Measurements from ENCODE around the gene RGS6.

The RGS6 gene

DNA sequence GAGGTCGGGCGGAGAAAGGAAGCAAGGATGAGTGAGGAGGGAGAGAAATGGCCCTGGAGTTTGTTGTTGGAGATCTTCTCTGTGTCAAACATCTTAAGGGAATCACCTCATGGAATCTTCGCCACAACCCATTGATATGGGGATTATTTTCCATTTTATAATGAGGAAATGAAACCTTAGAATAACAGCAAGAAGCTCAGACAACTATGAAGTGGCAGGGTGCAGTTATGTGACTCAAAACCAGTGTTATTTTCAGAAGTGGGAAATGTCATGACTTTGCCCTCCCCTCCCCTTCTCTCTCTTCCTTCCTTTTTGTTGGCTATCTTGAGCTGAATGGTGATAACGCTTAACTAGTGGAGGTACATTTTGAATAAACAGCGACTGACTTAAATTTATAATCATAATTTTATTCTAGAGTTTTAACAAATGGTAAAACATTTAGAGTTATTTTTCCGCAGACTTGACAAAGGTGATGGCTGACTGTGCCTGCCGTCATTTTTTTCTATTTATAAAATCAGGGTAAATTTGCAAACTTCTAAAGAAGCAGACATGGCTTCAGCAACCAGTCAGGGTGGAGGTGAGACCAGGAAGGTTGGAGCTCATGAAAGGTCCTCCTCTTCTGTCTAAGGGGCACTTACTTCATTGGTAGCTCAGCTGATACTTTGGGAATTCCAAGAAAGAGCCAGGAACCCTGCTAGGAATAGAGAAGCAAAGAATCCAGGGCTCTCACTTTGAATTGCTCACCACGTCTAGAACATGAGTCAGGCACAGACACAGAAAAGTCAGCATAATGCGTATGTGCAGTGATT, 232.4 kb downstream of the RGS6 start:
- DNase-seq (ENCODE audit: low read depth), result no peak

DNA sequence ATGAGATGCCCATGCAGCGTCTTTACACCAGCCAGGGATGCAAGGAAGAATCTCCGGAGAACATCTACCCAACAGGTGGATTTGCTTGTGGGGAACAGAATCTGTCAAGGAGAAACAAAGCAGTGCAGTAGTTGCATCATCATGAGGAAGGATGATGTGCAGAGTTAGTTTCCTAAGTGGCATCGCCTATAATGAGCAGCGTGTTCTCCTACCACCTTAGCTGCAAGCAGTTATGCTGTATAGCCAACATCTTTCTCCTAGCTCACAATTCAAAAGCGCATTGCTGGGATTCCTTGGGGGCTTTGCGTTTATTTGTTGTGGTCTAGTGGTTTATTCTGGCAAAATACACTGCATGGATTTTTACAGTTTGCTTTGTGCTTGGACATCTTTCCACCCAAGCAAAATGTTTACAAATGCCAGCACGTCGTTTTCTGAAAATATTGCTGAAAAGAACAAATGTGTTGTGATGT, 233.0 kb downstream of the RGS6 start:
- DNase-seq (ENCODE audit: low read depth), result no peak

DNA sequence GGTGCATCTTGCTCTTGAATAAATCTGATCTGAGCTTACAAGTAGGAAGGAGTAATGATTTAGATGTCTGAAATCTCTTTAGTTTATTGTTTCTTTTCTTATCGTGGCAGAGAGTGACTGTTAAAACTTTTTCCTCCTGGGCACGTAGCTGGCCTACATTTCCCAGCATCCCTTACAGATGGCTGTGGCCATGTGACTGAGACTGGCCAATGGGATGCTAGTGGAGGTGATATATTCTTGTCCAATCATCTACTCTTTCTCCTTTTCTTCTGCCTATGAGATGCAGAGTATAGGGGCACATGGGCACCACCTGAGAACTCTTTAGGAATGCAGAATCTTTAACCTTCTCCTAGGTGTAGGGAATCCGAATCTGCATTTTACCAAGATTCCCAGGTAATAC, 237.3 kb downstream of the RGS6 start:
- DNase-seq (ENCODE audit: low read depth), result no peak

DNA sequence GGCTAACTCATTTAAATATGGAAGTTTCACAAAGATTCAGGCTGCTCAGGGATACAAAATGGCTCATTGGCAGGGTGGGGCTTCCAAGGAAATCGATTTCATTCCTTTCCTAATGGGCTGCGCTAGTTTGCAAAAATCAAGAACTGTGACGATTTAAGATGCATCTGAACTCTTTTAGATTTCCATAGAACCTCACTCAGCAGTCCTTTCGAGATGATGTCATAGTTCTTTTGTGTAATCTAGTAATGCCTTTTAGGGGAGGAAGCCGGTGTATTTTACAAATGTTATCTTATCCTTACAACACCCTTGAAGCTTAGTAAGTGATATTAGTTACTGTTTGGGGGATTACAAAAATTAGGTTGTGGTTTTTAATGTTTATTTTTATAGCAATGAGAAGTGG, 239.8 kb downstream of the RGS6 start:
- no peak for DNase-seq (ENCODE audit: low read depth)

DNA sequence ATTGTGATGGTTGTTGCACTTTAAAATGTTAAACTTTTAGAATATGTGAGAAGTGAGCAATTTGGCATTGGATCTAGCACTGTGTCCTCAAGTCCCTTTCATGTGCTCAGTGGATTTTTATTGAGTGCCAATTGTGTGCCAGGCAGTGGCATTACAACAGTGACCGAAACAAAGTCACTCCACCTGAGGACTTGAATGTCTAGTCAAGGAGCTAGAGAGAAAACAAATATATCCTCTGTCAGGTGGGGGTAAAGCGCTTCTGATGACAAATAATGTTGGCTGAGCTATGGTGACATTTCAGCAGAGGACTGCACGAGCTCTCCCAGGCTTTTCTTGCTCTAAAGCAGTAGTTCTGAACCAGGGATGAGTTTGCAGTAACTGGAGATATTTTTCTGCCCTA, 240.4 kb downstream of the RGS6 start:
- no peak for DNase-seq (ENCODE audit: low read depth)

DNA sequence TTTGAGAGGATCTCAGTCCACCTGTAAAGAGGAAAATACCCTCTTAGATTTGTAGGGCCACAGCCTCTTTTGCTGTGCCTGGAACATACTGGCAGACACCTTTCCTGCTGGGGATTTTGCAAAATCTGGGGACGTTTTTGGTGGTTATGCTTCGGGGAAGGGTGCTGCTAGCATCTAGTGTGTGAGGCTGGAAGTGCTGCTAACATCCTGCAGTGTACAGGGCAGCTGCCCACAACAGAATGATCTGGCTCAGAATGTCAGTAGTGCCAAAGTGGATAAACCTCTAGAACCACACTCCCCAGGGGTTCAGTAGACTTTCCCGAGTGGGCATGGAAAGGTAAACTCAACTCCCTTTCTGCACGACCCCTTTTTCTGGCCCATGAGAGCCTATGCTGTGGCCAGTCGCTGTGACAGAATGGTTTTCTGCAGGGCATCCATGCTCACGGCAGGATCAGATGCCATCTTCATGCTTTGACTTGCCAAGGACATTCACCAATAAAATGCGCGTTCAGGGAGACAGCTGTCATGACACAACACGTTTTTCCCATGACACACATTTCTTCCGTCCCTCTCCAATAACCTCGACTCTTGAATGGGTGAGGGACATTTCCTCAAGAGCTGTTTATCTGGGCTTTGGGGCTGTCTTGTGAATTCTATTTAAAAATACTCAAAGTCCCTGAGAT, 240.9 kb downstream of the RGS6 start:
- DNase-seq (ENCODE audit: low read depth), result no peak

DNA sequence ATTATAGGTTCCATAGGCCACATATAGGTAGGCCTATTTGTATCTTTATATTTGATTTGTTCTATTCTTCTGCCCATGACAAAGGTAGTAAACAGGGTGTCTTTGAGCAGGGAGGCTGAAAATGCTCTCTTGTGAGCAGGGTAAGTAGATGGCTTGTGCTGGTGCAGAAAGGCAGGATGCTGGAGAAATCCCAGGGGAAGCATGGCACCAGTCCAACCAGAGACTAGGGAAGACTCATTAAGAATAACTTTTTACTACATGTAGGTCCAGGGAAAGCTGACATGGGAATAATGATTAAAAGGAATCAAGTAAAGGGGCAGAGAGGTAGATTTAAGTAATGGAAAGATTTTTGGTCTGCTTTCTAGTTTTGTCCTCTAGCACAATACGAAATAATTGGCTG, 245.0 kb downstream of the RGS6 start:
- DNase-seq (ENCODE audit: low read depth), result no peak

DNA sequence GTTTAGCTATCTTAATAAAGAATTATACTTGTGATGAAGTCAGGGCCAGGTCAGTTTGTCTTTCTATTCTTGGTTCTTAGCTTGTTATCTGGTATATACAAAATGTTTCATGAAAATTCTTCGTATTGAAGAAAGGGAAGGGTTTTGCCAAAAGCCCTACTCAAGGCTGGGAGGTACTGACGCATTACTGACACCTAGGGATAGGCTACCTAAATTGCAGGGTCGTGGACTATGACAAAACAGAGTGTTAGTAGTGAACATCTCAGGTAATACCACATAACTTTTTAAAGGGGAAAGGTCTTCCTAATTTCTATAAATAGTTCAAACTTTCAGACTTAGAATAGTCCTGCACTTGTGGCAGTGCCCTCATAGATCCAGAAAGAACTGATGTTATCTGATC, 246.3 kb downstream of the RGS6 start:
- DNase-seq (ENCODE audit: low read depth), result no peak

DNA sequence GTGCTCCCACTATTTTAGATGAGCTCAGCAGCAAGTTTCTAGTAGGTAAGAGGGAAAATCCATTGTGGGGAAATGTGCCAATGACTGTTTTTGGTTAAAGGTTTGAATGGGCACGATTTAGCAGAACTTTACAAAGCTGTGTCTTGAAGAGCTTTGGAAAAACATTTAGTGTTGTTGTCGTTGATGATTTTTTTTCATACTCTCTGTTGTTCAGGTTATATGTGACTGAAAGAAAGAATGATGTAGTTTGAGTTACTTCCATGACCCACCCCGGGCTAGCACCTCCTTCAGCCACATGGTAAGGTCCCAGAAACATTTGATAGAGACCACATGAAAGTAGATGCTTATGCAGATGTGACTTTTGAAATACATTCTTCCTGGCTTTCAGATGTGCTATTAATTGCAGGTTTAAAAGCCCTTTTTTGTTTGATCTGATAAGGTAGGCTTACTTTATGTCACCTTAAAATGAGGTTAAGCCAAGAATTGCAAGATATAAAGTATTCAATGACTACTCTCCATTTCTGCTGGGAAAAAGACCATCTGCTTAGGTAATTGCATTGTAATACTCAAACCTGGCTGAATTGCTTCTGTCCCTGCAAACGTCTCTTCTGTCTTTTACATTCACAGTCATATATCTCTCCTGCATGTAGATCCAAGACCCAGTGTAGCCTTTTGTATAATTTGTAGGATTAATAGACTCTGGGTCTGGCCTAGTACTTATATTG, 250.6 kb downstream of the RGS6 start:
- DNase-seq (ENCODE audit: low read depth), result no peak

DNA sequence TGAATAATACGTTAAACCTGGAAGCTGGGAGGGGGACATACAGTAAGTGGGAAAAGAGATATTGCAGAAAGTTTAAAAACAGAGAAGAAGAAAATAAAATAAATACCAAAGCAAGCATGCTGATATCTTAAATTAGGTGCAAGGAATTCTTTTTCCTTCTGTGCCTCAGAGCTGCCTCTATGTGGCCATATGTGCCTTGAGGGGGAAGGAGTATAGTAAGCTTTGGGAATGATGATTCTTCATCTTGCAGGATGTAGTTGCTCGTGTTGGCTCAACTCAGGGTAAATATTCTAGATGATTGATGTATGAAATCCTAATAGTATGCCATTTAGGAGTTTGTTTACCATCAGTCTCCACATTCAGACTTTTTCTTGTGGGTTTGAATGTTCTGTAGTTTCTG, 251.4 kb downstream of the RGS6 start:
- DNase-seq (ENCODE audit: low read depth), result no peak

DNA sequence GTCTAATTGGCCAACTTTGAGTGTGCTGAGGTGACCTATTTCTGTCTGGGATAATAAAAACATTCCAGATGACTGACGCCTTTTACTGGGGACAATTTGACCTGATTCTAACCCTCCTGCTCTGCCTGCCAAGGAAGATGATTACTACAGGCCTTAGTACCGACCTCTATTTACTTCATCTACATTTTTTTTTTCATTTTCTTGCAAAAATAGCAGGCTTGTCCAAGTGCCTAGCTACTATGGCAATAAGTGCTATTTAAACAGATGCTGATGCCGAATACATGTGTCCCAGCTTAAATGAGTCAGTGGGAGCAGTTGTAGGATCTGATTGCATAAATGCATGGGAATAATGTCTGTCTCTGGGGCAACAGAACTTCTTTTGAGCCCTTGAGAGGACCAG, 254.3 kb downstream of the RGS6 start:
- no peak for DNase-seq (ENCODE audit: low read depth)

DNA sequence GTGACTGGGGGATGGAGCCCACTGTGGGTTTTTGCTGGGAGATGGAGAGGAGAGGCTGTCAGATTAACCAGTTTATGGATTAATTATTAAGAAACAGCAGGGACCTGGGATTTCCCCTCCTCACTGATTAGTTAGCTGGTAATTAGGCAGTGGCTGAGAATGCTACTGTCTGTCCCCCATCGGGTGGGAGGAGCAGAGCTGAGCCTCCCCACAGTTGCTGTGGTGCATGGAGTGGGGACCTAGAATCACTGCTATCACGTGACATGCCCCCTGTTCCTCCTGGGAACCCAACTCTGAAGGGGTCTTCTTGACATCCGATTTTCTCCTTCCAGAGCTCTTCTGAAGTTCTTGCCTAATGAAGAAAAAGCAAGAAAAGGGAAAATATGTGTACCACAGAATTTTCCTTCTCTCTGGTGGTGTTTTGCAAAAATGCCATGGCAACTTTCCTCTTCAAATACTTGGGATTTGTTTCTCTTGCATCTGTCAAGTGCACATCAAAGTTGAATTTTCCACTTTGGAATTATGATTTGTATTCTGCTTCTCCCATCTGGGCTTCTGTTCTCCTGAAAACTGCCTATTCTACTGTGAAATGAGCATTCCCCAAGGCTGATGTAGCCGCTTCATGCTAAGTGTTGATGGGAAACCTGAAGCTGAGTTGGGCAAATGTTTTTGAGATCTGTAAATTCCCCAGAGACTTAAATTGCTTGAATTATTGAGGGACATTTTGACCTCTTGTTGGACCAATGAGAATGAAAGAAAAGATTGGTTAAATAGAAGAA, 264.2 kb downstream of the RGS6 start:
- no peak for DNase-seq (ENCODE audit: low read depth)

DNA sequence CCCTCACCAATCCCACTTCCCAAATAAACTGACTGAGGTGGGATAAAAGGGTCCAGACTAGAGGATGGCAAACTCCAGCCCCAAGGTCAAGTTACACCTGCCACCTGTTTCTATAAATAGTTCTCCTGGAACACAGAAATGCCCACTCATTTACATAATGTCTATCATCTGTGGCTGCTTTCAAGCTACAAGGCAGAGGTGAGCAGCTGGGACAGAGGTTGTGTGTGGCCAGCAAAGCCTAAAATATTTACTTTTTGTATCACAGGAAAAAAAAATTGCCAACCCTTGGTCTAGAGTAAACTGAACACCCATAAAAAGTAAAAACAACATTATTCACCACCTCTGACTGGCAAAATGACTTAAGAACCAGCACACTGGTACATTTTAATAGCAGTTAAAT, 269.4 kb downstream of the RGS6 start:
- DNase-seq (ENCODE audit: low read depth), result no peak

DNA sequence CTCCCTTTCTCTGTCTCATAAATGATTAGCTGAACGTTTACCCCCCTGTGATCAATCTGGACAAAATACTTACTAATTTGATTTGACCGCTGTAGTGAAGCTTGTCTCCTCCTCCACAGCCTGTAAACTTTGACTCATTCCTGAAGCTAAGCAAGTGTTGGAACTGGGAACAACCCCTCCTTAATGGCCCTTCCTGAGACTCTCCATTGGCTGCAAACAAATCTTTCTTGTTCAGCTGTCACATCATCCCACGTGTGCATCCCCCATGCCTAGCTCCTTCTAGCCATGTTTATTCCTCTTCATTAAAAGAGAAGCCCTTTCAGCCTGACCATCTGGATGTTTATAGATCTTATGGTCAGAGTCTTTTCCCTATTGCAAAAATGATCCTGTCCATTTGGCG, 281.2 kb downstream of the RGS6 start:
- DNase-seq (ENCODE audit: low read depth), result no peak

DNA sequence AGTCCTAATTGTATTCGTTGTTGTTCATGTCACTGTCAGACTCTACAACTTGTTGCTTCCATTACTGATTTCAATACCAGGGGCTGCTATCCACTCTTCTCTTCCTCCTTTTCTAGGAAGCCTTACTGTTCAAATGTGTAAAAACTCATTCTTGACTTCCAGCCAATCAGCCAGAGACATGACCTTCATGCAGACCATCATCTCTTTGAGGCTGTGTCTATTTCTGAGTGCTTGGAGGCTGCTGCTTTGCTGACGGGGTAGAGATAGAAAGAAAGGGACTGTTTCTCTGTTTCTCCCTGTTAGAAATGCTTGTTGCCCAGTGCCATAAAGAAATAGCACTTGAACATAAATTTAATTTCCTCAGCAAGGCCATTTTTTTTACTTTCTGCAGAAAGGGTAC, 282.9 kb downstream of the RGS6 start:
- DNase-seq (ENCODE audit: low read depth), result no peak

DNA sequence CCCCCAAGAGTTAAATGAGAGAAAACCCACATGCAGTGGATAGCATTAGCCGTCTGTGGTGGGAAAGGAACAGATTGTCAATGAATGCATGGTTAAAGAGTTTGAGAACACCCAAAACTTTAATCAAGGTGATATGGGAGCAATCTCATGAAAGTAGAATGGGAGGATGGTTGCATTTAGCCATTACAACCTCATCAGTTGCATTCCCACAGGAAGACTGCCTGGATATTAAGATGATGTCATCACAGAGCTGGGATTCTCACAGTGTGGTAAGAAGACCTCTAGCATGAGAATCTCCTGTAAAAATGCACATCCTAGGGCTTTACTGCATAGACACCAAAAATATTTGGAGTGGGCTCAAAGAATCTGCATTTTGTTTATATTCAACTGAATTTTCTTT, 284.9 kb downstream of the RGS6 start:
- no peak for DNase-seq (ENCODE audit: low read depth)

DNA sequence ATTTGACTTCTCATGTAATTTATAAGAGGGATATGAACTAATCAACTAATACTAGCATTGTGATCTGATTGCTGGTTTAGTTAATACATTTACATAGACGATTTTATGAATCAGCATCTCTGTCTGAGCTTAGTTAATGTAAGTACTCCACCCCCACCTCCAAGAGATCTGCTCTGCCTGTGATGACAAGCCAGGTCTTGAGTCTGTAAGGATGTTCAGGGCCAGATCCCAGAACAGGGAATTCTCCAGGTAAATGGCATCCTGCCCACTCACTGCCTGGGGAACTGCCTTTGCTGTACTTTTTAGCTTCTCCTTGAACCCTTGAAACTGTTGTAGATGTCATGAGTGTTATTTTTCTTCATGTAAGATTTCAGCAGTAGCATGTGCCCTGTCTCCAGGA, 289.8 kb downstream of the RGS6 start:
- no peak for DNase-seq (ENCODE audit: low read depth)

DNA sequence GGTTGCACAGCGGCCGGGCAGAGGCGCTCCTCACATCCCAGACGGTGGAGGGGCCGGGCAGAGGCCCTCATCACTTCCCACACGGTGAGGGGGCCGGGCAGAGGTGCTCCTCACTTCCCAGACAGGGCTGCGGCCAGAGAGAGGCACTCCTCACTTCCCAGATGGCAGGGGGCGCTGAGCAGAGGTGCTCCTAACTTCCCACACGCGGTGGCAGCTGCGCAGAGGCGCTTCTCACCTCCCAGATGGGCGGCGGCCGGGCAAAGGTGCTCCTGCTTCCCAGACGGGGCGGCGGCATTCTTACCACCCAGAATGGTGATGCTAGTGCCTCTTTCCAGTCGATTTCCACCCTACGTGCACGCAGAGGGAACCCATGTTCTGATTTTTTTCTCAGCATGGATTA, 304.4 kb downstream of the RGS6 start:
- no peak for DNase-seq (ENCODE audit: low read depth)

DNA sequence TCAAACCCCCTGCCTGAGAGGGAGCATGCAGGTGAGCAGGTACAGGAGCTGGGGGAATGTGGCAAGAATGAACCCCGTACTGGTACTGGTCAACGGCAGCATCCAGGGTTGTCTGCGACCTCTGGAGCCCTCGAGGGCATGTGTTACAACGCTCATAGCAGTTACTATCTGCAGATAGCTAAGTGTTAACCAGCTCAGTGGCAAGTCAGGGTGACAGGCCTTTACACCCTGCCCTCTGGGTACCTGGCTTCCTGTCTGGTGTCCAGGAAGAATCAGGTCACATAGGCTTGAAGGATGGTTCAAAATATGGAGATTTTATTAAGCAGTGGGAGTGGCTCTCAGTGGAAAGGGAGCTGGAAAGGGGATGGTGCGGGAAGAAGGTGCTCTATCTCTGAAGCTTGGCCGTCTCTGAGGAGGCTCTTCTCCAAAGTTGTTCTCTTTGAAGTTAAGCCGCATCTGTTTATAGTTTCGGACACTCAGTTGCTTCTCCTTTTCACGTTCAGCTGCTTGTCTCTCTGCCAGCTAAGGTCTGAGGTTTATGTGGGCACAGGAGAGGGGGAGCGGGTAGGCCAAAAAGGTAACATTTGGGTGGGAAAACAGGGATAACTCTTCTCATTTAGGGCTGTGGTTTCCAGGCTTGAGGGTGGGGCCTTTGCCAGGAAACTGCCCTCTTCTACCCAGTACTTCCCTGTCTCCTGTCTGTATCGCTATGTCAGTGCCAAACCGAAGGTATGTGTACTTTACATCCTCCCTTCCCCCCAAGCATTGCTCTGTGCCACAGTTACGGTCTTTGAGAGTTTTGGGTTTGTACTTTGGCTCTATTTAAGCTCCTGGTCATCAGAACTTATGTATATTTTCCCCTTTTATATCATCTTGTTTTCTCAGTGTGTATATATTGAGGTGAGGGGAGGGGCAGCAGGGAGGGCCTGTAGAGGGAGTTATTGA, 305.8 kb downstream of the RGS6 start:
- DNase-seq (ENCODE audit: low read depth), result no peak

DNA sequence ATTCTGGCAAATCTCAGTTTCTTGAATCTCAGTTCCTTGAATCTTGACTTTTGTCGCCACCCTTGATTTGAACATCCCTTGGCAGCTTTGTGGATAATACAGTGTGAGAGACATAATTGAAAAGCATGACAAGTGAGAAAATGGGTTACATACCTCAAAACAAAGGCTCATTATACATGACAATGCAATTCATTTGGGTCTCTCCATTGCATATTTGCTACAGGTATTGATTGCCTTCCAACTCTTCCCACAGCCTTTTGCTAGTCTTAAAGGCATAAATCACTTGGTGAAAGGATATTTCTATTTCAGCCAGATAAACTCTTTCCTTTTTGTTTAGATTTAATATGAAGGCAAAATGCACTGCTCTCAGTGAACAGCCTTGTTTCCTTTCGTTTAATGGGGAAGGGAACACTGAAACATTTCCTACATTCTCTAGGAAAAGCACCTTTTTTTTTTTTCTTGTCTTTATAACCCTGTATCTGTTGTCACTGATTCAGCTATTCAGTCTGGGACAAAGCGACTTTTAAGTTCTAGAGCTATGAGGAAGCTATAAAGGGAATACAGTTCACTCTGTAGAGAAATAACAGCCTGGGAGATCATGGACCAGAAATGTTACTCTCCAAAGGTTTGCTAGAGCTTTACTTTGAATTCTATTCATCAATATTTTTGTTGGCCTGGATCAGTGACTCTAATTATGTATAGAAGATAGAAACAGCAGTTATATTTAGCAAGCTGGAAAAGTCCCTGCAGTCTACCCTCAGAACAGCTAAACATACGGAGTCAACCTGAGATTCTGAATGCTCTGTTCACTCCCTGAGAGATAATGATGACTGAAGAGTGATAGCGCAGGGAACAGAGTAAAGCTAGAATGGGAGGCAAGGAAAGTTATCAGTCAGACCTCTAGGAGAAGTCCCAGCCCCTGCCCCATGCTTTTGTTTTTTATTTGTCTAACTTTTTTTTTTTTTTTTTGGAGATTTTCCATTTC, 311.4 kb downstream of the RGS6 start:
- DNase-seq (ENCODE audit: low read depth), result no peak

Measured in stimulated activated CD8-positive, alpha-beta memory T cell treated with anti-CD3 and anti-CD28 coated beads, Interleukin-4, amount 100 ng/mL, for 24 hours (primary cell).